ENCODE results near the gene DOK3. TPM values are rescaled to one million over a fixed set of nuclear protein-coding genes. Genes with fewer than 3 reads are reported as not detected.

The DOK3 gene
- total and polyA plus RNA-seq, 7 donors: 3.0 to 20.2 (median 7.1) TPM

DNA sequence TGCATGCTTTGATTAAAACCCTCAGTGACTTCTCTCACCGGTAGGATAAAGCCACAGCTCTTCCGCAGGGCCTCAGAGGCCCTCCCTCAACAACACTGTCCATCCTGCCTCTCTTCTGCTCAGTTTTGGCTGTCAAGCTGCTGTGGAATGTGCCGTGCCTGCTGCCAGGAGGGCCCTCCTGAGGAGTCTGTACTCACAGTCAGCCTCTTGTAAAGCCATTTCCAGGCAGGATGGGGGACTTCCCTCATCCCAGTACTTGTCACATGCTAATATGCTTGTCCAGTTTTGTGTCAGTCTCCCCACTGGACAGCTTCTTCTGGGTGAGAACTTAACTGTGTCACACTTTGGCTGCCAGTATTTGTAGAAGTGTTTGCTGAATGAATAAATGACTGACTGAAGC is 21.0 kb upstream of the DOK3 start:
- peak; percentile 35 for DNase-seq
- Histone ChIP-seq H3K27ac (peak overlapping the region in 2 of 4 donors; percentile 48 to 56), H3K27me3 (no peaks in the 10 kb centered on the region), H3K36me3 (peaks cover 35 to 94% (median 50%) of the 10 kb centered on the region in 4 donors), H3K4me3 (no peak overlapping the region), H3K9me3 (no peaks in the 10 kb centered on the region), H3K4me1 (peaks cover 0 to 29% (median 16%) of the 10 kb centered on the region in 4 donors)
- intact Hi-C loops (cut with DNase I): no loop called here
- TF ChIP-seq, protein P1, sequence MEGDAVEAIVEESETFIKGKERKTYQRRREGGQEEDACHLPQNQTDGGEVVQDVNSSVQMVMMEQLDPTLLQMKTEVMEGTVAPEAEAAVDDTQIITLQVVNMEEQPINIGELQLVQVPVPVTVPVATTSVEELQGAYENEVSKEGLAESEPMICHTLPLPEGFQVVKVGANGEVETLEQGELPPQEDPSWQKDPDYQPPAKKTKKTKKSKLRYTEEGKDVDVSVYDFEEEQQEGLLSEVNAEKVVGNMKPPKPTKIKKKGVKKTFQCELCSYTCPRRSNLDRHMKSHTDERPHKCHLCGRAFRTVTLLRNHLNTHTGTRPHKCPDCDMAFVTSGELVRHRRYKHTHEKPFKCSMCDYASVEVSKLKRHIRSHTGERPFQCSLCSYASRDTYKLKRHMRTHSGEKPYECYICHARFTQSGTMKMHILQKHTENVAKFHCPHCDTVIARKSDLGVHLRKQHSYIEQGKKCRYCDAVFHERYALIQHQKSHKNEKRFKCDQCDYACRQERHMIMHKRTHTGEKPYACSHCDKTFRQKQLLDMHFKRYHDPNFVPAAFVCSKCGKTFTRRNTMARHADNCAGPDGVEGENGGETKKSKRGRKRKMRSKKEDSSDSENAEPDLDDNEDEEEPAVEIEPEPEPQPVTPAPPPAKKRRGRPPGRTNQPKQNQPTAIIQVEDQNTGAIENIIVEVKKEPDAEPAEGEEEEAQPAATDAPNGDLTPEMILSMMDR (IDR thresholded peaks at IDR 0.05): no peak
- TF ChIP-seq EP300 (IDR thresholded peaks at IDR 0.05): no peak
- TF ChIP-seq POLR2AphosphoS5 (IDR thresholded peaks at IDR 0.05): no peak
- TF ChIP-seq POLR2A (IDR thresholded peaks at IDR 0.05): no peak
- WGBS, 2 donors: 84 to 86% methylated on average over 3 of the region's 3 CpGs

DNA sequence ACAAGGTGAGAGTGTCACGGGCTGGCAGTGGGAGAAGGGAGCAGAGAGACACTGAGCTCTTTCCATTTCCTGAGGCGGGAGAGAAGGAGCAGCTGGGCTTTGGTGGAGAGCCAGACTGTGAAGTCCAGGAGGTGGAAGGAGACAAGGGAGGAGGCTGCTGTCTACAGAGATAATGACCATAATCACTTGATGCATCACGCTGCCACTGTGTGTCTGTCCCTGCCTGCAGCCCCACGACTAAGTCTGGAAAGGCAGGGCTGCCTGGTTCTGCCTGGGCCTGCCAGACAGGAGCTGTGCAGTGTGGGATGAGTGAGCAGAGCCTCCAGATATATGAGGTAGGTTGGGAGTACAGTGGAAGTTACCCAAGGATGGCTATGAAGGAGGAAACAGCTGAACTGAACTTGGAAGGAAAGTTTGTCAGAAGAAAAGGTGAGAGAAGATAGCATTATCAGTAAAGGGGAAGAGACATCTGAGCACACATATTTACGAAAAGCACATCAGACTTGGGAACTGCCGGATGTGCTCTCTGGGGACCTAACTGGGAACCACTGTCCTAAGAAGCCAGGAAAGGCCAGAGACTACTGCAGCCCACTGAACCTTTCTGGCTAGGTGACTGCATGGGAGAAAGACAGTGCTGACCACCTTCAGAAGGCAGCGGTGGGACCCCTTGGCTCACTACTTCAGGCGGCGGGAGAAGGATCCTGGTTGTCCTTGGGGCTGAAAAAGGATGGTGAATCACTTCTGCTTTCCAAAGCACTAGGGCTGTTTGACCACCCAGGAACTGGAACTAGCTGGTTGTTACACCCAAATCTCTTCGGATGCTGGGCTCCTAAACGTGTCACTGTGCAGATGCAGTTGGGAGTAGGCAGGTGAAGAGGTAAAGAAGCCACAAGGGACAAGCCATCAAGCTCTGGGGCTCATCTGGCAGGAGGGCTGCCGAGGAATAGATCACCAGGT is 19.9 kb upstream of the DOK3 start:
- peaks cover 0 to 19% (median 12%) of the 10 kb centered on the region in 4 donors for H3K4me1 ChIP-seq
- intact Hi-C loops (cut with DNase I): no loop called here
- H3K9me3 ChIP-seq: no peaks in the 10 kb centered on the region
- peak overlapping the region in 2 of 4 donors; percentile 48 to 56 for H3K27ac ChIP-seq
- peaks cover 38 to 95% (median 58%) of the 10 kb centered on the region in 4 donors for H3K36me3 ChIP-seq
- no peaks in the 10 kb centered on the region for H3K27me3 ChIP-seq
- TF ChIP-seq EP300 (IDR thresholded peaks at IDR 0.05) (no peak), POLR2A (IDR thresholded peaks at IDR 0.05) (no peak), POLR2AphosphoS5 (IDR thresholded peaks at IDR 0.05) (no peak)
- TF ChIP-seq, protein P1 (IDR thresholded peaks at IDR 0.05): no peak
- 89 to 94% methylated on average over 12 of the region's 12 CpGs for WGBS, 2 donors
- peak; percentile 40 for DNase-seq
- H3K4me3 ChIP-seq: no peak overlapping the region

- H3K9me3 ChIP-seq: no peaks in the 10 kb centered on the region
- peaks cover 0 to 16% (median 10%) of the 10 kb centered on the region in 4 donors for H3K4me1 ChIP-seq
- peaks cover 47 to 98% (median 65%) of the 10 kb centered on the region in 4 donors for H3K36me3 ChIP-seq
- H3K4me3 ChIP-seq: no peak overlapping the region
- H3K27me3 ChIP-seq: no peaks in the 10 kb centered on the region
- no peak overlapping the region for H3K27ac ChIP-seq
- DNase-seq: peak; percentile 53
- TF ChIP-seq, protein P1 (IDR thresholded peaks at IDR 0.05): no peak
- TF ChIP-seq POLR2AphosphoS5 (IDR thresholded peaks at IDR 0.05) (no peak), EP300 (IDR thresholded peaks at IDR 0.05) (no peak), POLR2A (IDR thresholded peaks at IDR 0.05) (no peak)
- 94 to 95% methylated on average over 10 of the region's 10 CpGs for whole genome bisulfite sequencing, 2 donors
- intact Hi-C loops (cut with DNase I): no loop called here
Measured at GRCh38 chr5:177528631-177529030, 19.0 kb upstream of the DOK3 start.

GRCh38 chr5:177527595-177527994 is 18.0 kb upstream of the DOK3 start:
- Histone ChIP-seq H3K4me1 (peaks cover 0 to 16% (median 10%) of the 10 kb centered on the region in 4 donors), H3K27me3 (no peaks in the 10 kb centered on the region), H3K36me3 (peaks cover 50 to 100% (median 70%) of the 10 kb centered on the region in 4 donors), H3K9me3 (no peaks in the 10 kb centered on the region), H3K27ac (no peak overlapping the region), H3K4me3 (no peak overlapping the region)
- DNase-seq: peak; percentile 26
- WGBS, 2 donors: 94 to 95% methylated on average over 8 of the region's 8 CpGs
- intact Hi-C loops (cut with DNase I): no loop called here
- no peak for TF ChIP-seq POLR2AphosphoS5 (IDR thresholded peaks at IDR 0.05)
- no peak for TF ChIP-seq EP300 (IDR thresholded peaks at IDR 0.05)
- TF ChIP-seq, protein P1 (IDR thresholded peaks at IDR 0.05): no peak
- no peak for TF ChIP-seq POLR2A (IDR thresholded peaks at IDR 0.05)
